HG03280 (cell line): ENCODE results near the gene ADAMTS19.

Source experiments
- ATAC-seq: cut with Tn5 transposase; IDR thresholded peaks from one replicate; pipeline ENCODE4 v1.9.1; 2021; ENCODE audit warnings: mild to moderate bottlenecking, moderate library complexity; ENCODE audit not compliant: unreplicated experiment

The ADAMTS19 gene

GRCh38 chr5:129747572-129748407 lies 287.7 kb downstream of the ADAMTS19 start, which contains the start of gene MINAR2:
Gene MINAR2, plus strand, starts transcription at chr5:129748094. Its CDS starts 97 bp downstream, at chr5:129748191.
- ATAC-seq: no peak

- ATAC-seq: no peak
These were observed 289.1 kb downstream of the ADAMTS19 start for GRCh38 chr5:129748913-129749880.

- no peak for ATAC-seq
These were observed 300.7 kb downstream of the ADAMTS19 start for GRCh38 chr5:129760636-129761325.

DNA sequence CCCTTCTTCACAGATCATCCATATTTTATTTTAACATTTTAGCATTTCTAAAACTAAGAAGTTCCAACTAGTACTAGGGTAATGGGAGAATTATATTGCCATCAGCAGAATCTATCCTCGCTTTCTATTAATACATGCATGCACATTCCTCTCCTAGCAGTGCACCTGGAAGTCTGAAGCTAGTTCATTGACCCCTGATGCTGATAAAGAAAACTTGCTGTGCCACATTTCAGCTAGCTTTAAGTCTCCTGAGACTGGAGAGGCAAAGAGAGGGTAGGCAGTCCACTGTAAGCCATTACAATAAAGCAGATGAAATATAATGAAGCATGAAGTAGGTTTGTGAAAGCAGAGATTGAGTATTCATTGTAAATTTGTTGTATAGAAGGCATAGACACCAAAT lies 303.6 kb downstream of the ADAMTS19 start:
- no peak for ATAC-seq

DNA sequence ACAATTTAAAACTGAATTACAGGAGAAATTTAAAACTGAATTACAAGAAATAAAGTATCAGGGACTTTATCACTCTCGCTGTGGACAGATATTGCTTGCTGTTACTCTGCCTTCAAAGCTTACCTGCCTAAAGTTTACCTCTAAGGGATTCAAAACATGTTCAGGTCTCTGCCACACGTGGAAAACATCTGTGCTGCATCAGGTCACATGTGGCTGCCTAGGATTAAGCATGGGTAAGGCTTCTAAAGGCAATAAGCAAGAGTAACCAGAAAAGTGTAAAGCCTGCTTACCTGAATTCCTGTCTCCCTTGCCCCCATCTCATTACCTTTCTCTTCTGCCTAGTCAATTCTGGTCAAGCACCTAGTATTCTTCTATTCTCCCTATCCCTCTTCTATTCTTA lies 306.7 kb downstream of the ADAMTS19 start:
- no peak for ATAC-seq

DNA sequence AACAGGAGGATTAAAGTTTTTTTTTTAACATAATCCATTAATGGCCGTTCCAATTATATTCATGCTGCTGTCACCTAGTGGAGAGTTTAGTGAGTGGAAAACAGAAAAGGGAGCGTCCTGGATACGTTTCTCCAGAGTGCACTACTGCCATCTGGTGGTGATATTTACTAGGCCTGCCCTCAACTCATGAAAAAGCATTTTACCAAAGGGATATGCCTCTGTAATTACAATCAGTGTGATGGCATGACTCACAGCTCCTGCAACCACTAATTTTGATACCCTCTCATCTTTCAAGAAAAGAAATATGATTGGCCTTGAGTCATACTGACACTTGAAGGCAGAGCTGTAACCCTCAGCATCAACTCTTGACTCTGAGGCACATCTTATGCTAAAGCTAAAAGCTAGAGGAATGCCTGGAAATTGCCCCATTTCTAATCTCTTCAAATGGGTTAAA lies 307.9 kb downstream of the ADAMTS19 start:
- peak; percentile 86 for ATAC-seq

- ATAC-seq: no peak
These were observed 308.6 kb downstream of the ADAMTS19 start for GRCh38 chr5:129768735-129769134.

DNA sequence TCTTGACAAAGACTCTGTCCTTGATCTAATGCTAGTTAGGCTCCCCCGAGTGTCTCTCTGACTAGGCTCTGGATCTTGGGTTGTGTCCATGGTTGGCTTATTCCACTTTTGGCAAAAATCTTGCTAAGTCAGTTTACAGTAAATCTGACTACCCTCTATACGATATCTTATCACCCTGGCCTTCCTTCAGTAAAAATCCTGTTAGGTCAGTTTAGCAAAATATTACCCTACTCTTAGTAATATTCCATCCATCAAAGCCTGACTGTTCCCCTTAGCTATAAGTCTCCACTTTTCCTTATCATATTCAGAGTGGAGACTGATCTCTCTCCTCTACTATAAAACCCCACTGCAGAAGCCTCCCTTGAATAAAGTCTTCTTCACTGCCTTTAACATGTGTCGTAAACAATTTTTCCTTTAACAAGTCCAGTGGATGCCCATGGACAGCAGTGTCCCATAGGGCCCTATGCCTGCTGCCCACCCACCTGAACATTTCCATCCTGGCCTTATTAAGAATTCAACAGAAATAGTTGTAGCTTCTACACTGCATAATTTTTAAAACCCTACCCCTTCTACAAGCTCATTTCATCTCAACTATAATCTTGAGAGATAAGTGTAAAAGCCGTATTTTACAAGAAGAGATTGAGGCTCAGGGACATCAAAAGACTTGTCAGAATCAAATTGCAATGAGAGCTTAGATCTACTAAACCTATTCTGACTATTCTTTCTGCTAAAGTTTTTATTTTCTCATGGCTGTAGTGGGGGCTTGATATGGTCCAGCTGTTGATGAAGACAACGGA lies 310.1 kb downstream of the ADAMTS19 start:
- no peak for ATAC-seq

GRCh38 chr5:129771058-129771838 lies 311.1 kb downstream of the ADAMTS19 start:
- ATAC-seq: peak; percentile 71

- no peak for ATAC-seq
These were observed 313.3 kb downstream of the ADAMTS19 start for GRCh38 chr5:129773376-129773775.

- ATAC-seq: no peak
These were observed 321.5 kb downstream of the ADAMTS19 start for GRCh38 chr5:129781594-129781993.
